ENCODE measurements around the gene INO80.

GRCh38 chr15:40958146-40958545 is 157.9 kb downstream of the INO80 start:
- TF ChIP-seq POLR2AphosphoS5 (IDR thresholded peaks at IDR 0.05; ENCODE audit: low read depth, low read length) = no peak
- no peak for TF ChIP-seq TAF1 (IDR thresholded peaks at IDR 0.05; ENCODE audit: borderline replicate concordance, insufficient read depth, low read length)
- TF ChIP-seq, protein P1, sequence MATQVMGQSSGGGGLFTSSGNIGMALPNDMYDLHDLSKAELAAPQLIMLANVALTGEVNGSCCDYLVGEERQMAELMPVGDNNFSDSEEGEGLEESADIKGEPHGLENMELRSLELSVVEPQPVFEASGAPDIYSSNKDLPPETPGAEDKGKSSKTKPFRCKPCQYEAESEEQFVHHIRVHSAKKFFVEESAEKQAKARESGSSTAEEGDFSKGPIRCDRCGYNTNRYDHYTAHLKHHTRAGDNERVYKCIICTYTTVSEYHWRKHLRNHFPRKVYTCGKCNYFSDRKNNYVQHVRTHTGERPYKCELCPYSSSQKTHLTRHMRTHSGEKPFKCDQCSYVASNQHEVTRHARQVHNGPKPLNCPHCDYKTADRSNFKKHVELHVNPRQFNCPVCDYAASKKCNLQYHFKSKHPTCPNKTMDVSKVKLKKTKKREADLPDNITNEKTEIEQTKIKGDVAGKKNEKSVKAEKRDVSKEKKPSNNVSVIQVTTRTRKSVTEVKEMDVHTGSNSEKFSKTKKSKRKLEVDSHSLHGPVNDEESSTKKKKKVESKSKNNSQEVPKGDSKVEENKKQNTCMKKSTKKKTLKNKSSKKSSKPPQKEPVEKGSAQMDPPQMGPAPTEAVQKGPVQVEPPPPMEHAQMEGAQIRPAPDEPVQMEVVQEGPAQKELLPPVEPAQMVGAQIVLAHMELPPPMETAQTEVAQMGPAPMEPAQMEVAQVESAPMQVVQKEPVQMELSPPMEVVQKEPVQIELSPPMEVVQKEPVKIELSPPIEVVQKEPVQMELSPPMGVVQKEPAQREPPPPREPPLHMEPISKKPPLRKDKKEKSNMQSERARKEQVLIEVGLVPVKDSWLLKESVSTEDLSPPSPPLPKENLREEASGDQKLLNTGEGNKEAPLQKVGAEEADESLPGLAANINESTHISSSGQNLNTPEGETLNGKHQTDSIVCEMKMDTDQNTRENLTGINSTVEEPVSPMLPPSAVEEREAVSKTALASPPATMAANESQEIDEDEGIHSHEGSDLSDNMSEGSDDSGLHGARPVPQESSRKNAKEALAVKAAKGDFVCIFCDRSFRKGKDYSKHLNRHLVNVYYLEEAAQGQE (IDR thresholded peaks at IDR 0.05; ENCODE audit: insufficient read depth in 1 of 2, low read depth in 2 of 2, low read length in 2 of 2) = no peak

All from PFSK-1 (cell line).